HG03139 (cell line): ENCODE data around the gene ATP6V0B.

Experiments used
- ATAC-seq: cut with Tn5 transposase; IDR thresholded peaks from one replicate; pipeline ENCODE4 v1.9.1; 2021; ENCODE audit not compliant: unreplicated experiment

Gene ATP6V0B

GRCh38 chr1:43968348-43968948 is 6.3 kb upstream of the ATP6V0B start:
- ATAC-seq: no peak

DNA sequence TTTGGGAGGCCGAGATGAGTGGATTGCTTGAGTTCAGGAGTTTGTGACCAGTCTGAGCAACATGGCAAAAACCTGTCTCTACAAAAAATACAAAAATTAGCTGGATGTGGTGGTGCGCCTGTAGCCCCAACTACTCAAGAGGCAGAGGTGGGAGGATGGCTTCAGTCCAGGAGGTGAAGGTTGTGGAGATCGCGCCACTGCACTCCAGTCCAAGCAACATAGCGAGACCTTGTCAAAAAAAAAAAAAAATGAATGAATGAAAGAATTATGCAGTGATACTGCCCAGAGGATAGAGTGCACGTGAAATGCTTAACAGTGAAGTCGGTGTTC is 5.4 kb upstream of the ATP6V0B start:
- ATAC-seq: no peak

DNA sequence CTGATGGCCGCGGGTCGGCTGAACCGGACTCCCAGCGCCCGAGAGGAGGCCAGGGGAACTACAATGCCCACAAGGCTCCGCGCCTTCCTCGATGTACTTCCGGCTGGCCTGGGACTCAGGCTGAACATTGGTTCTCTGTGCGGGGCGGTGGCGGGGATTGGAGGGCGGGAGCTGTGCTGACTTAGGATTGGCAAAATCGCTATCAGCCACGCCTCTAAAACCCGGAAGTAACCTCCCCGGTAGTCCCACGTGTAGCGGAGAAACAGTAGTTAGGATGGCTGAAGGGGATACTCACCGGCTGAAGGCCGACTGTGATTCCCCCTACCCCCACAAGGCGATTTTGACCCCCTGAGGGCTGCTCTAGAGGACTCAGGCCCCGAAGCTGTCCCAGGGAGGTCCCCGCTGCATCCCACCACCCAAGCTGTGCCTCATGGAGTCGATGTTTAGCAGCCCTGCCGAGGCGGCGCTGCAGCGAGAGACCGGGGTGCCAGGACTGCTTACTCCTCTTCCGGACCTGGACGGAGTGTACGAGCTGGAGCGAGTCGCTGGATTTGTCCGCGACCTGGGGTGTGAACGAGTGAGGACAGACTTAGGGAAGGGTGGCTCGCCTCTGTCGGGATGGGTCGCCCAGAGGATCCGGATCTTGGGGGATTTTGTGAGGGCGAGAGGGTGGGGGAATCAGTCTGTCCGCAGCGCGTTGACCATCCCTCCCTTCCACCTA is 4.9 kb upstream of the ATP6V0B start, which contains the start of gene DPH2:
Gene DPH2 (plus strand): TSS at position 265 of the 721 bp plus-strand sequence. CDS start 166 bp downstream, at position 431.
- ATAC-seq: peak; percentile 83

GRCh38 chr1:43970502-43970901 is 4.3 kb upstream of the ATP6V0B start:
- ATAC-seq: no peak

GRCh38 chr1:43970911-43971310 is 3.8 kb upstream of the ATP6V0B start:
- ATAC-seq: no peak

GRCh38 chr1:43971336-43971980 is 3.3 kb upstream of the ATP6V0B start:
- no peak for ATAC-seq

DNA sequence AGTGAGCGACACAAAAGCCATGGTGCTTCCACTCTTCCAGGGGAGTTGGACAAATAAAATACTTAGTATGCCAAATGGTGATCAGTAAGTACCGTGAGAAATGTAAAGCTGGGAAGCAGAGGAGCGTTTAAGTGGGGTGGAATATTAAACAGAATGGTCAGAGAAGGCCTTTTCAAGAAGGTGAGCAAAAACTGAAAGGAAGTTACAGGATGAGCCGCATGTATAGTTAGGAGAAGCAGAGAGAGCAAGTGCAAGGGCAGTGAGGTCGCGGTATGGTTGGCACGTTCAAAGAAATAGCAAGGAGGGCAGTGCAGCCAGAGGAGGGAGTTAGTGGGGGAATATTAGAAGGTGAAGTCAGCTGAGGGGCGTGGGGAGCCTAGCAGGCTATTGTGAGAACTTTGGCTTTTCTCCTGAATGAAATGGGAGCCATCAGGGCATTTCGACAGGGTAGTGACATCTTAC is 748 bp upstream of the ATP6V0B start:
- ATAC-seq: no peak

DNA sequence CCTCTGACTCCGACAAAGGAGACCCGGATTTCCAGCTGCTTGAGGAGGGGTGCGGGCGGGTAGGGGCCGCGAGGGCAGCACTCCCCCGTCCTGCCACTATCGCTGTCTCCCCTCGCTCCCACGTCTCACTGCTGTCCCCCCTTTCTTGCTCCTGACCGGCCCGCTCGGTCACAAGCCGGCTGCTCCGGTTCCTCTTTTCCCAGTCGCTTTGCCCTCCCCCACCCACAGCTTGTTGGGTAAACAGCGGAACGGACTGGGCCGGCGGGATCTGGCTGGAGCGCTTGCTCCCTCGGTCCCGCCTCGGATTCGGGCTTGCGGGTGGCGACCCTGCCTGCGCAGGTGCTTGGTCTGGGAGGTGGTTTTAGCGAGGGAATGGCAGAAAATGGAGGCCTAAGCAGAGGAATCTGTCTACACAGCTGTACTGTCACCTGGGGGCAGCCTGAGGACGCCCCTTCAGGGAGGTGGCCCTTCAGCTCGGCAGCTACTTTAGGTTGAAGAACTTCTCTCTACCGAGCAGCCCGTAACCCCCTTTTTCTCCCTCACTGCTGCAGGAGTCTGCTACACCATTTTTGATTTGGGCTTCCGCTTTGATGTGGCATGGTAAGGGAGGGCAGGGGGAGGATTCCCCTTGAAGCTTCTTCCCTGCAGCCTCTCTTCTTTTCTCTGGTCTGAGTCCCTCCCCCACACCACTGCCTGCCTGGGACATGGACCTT is 645 bp downstream of the ATP6V0B start:
- no peak for ATAC-seq

GRCh38 chr1:43976045-43976444 is 1.3 kb downstream of the ATP6V0B start:
- no peak for ATAC-seq

DNA sequence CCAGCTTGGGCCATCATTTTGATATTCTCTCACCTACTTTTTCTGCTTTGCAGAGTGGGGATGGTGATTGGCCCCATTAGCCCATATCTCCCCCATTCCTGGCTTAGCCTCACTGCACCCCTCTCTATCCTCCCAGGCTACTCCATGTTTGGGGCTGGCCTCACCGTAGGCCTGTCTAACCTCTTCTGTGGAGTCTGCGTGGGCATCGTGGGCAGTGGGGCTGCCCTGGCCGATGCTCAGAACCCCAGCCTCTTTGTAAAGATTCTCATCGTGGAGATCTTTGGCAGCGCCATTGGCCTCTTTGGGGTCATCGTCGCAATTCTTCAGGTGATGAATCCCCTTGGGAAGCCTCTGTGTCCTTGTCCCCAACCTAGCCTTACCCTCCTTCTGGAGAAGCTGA is 2.1 kb downstream of the ATP6V0B start:
- no peak for ATAC-seq

DNA sequence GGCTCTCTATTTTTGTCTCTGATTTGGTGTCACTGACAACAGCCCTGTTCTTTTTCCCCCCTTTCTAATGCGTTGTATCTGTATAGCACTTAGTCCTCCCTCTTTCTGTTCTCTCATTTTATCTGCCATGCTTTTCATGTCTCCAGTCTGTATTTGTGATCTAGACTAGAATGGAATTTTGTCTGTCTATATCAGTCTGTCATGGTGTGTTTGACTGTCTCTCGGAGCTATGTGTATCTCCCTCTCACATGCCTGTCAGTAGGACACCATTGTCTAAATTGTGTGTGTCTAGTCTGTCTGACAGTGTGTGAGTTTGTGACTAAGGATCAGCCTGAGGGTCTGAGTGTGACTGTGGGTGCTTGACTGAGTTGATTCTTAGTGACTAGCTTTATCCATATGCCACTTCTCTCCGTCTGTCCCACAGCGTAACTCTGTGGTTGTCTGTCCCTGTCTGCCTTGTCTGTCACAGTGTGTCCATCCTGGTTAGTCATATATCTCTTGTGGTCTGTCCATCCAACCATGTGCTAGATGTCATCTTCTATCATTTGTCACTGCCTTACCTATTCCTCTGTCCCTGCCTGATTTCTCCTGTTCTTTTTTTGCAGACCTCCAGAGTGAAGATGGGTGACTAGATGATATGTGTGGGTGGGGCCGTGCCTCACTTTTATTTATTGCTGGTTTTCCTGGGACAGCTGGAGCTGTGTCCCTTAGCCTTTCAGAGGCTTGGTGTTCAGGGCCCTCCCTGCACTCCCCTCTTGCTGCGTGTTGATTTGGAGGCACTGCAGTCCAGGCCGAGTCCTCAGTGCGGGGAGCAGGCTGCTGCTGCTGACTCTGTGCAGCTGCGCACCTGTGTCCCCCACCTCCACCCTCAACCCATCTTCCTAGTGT is 2.9 kb downstream of the ATP6V0B start:
- no peak for ATAC-seq

GRCh38 chr1:43978264-43978550 is 3.4 kb downstream of the ATP6V0B start:
- no peak for ATAC-seq

GRCh38 chr1:43978551-43979260 is 3.9 kb downstream of the ATP6V0B start, which contains the start of gene B4GALT2:
B4GALT2 (plus strand) TSS chr1:43979210; CDS start chr1:43981161, 1,951 bp downstream.
- ATAC-seq: no peak

DNA sequence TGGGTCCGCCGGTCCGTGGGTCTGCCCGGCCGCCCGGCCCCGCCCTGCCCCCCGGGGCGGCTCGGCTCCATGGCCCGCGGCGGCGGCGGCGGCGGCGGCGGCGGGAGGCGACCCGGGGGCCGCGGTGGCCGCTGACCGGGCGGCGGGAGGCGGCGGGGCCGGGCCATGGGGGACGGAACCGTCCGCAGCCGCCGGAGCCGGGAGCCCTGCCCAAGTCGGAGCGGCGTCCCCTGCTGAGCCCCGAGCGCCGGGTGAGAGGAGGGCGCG is 4.4 kb downstream of the ATP6V0B start:
- ATAC-seq: no peak

DNA sequence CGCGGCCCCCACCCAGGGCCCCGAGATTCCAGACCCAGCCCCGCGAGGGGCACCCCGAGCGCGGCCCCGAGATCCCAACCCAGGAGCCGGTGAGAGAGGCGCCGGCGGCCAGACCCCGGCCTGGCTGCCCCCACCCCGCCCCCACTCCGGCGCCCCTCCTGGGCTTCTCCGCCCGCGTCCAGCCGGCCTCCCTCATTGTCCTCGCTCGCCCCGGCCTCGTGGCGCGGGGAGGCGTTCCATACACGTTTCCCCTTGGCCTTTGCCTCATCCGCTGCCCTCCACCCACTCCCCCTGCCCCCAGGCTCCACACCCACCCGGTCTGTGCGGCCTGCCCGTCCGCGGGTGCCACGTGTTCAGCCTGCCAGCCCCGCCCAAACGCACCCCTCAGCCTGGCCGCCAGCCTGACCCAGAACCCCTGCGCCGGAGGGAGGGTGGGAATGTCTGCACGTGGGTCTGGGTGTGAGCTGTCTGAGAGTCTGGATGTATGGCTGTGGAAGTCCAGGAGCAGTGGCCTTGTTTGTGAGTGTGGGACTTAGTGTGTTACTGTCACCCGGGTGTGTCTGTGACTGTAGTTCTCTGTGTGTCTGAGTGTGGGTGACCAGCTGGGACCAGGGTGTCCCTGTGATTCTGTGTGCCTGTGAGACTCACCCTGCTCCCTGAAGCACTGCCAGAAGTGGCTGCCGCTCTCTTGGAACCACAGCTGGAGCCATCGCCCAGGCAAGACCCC is 4.9 kb downstream of the ATP6V0B start:
- no peak for ATAC-seq

DNA sequence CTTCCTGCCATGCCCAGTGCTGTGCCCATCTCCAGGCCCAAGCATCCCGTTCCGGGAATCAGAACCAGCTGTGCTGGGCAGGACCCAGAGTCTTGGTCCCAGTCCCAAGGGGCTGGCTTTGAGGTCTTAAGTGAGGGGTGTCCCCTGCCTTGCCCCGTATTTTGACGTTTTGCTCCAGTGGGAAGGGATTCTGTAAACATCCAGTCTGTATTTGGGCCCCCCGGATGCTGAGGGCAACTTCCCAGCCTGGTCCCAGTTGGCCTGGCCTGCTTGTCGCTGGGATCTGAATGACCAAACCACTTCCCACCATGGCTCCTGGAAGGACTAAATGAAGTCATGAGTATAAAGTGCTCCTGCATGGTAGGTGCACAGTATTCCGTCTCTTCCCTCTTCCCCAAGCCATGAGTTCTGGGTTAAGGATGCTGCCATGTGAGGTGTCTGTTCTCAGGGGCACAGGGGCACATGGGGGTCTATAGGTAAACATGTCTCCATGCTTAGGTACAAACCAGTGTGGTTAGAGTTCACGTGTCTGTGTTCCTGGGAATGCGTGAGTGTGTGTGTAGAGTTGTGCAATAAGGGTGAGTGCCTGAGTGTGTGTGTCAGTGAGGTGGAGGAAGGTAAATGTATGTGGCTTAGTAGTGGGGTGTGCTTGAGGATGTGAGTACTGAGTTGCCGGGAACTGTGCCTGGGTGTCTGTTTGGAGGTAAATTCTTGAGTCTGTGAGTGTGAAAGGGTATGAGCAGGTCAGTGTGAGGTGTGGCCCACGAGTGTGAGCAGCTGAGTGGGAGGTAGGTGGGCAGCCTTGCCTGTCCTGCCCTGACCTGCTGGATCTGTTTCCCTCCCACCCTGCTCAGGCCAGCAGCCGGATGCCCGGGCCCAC is 5.7 kb downstream of the ATP6V0B start:
- ATAC-seq: no peak

- ATAC-seq: no peak
These were observed 6.4 kb downstream of the ATP6V0B start for GRCh38 chr1:43981135-43981491.

DNA sequence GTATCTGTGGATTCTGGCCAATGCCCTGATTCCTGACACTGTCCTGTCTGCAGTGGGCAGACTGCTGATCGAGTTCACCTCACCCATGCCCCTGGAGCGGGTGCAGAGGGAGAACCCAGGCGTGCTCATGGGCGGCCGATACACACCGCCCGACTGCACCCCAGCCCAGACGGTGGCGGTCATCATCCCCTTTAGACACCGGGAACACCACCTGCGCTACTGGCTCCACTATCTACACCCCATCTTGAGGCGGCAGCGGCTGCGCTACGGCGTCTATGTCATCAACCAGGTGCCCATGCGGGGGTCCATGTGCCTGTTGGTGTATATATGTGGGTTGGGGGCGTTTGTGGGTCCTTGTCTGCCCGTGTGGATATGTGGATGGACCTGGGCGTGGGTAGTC is 6.9 kb downstream of the ATP6V0B start:
- ATAC-seq: no peak

DNA sequence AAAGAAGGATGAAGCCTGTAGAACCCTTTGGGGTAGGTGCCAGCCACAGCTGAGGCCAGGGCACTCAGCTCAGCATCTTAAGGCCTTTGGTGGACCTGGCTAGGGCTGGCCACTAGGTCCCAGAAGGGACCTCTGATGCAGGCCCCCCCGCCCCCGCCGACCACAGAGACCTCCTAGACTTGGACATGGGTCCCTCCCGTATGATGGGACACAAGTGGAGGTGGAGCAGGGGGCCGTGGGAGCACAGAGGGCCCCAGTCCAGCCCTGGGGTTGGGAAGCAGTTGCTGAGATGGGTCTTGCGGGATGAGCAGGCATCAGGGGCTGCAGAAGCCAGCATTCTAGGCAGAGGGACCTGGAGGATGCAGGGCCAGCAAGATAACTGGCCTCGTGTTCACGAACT is 7.5 kb downstream of the ATP6V0B start:
- no peak for ATAC-seq
